A673 (cell line): Measurements from ENCODE around the gene RAB24.

Source experiments
- CTCF ChIP-seq: fragments of 300-800, 200-600 bp; sonication (generic); conservative IDR thresholded peaks from 2 replicates; pipeline ENCODE4 v1.5.1; 2017; ENCODE audit warnings: low read depth, mild to moderate bottlenecking, antibody characterized with exemption, low read length, moderate library complexity, mixed read lengths
- EZH2 ChIP-seq: fragments of 200-600 bp; sonication (generic); IDR thresholded peaks from 2 replicates; pipeline ENCODE4 v1.6.1; 2017; ENCODE audit warnings: borderline replicate concordance, low read depth, mild to moderate bottlenecking, mixed read lengths, antibody characterized with exemption, low read length; ENCODE audit not compliant: poor library complexity, severe bottlenecking

GRCh38 chr5:177332031-177332895 is 28.7 kb upstream of the RAB24 start:
- no peak for TF ChIP-seq CTCF
- TF ChIP-seq EZH2: no peak
